Nephron (organoid): ENCODE measurements around the gene NLGN4Y.

ENCODE experiments used
- H3K27ac Mint-ChIP-seq, 3 experiments: 2 replicates each; pipeline ENCODE4 v1.8.0; 2020; ENCODE audit warnings: mixed read lengths in 3 of 3, mild to moderate bottlenecking in 2 of 3, moderate library complexity in 1 of 3
- H3K27me3 Mint-ChIP-seq: 2 replicates; pipeline ENCODE4 v1.8.0; 2021; ENCODE audit warnings: low read depth, mild to moderate bottlenecking, moderate library complexity, mixed read lengths
- H3K36me3 Mint-ChIP-seq: 2 replicates; pipeline ENCODE4 v1.8.0; 2020; ENCODE audit warnings: low read depth, mixed read lengths
- H3K4me1 Mint-ChIP-seq: 2 replicates; pipeline ENCODE4 v1.8.0; 2020; ENCODE audit warnings: mixed read lengths
- H3K4me3 Mint-ChIP-seq, 3 experiments: 2 replicates each; pipeline ENCODE4 v1.8.0; 2020; ENCODE audit warnings: mild to moderate bottlenecking in 3 of 3, mixed read lengths in 3 of 3, moderate library complexity in 2 of 3
- H3K9me3 Mint-ChIP-seq: 2 replicates; pipeline ENCODE4 v1.8.0; 2020; ENCODE audit warnings: mixed read lengths
- CTCF ChIP-seq, 3 experiments: fragments of 200-600 bp; sonication (generic); IDR thresholded peaks; one replicate each; pipeline ENCODE4 v1.5.0; 2021; ENCODE audit warnings: antibody characterized with exemption in 3 of 3; ENCODE audit not compliant: unreplicated experiment in 3 of 3

The NLGN4Y gene

GRCh38 chrY:14679181-14679580 is 154.9 kb downstream of the NLGN4Y start:
- Mint-ChIP-seq H3K9me3 (no peaks in the 10 kb centered on the region), H3K4me3 (no peak overlapping the region), H3K27ac (no peak overlapping the region), H3K4me1 (no peaks in the 10 kb centered on the region), H3K27me3 (no peaks in the 10 kb centered on the region), H3K36me3 (no peaks in the 10 kb centered on the region)
- no peak for TF ChIP-seq CTCF (IDR thresholded peaks at IDR 0.05; ENCODE audit: unreplicated experiment in 3 of 3)

DNA sequence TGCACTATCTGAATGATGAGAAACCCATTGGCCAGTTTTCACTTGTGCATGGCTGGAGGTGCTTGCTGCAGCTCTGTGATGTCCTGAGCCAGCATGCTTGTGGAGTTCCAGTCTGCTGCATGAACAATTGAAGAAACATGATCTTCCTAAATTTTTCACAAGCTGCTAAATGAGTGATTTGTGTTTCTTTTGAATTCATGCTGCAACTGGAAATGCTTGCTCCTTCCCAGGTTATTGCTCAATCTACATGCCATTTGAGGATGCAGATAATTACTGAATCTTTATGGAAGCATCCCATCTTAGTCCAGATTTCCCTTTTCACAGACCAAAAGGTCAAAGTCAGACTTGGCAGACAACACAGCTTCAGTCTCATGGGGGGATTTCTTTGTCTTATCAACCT is 170.2 kb downstream of the NLGN4Y start:
- no peaks in the 10 kb centered on the region for H3K36me3 Mint-ChIP-seq
- TF ChIP-seq CTCF (IDR thresholded peaks at IDR 0.05; ENCODE audit: unreplicated experiment in 3 of 3), result no peak
- no peaks in the 10 kb centered on the region for H3K4me1 Mint-ChIP-seq
- no peaks in the 10 kb centered on the region for H3K27me3 Mint-ChIP-seq
- no peak overlapping the region for H3K4me3 Mint-ChIP-seq
- H3K9me3 Mint-ChIP-seq, result no peaks in the 10 kb centered on the region
- no peak overlapping the region for H3K27ac Mint-ChIP-seq

GRCh38 chrY:14708158-14708557 is 183.8 kb downstream of the NLGN4Y start:
- Mint-ChIP-seq H3K36me3 (no peaks in the 10 kb centered on the region), H3K4me1 (no peaks in the 10 kb centered on the region), H3K27me3 (no peaks in the 10 kb centered on the region), H3K27ac (no peak overlapping the region), H3K9me3 (no peaks in the 10 kb centered on the region), H3K4me3 (no peak overlapping the region)
- no peak for TF ChIP-seq CTCF (IDR thresholded peaks at IDR 0.05; ENCODE audit: unreplicated experiment in 3 of 3)

- Mint-ChIP-seq H3K4me1 (no peaks in the 10 kb centered on the region), H3K27ac (no peak overlapping the region), H3K36me3 (no peaks in the 10 kb centered on the region), H3K27me3 (no peaks in the 10 kb centered on the region), H3K4me3 (no peak overlapping the region), H3K9me3 (no peaks in the 10 kb centered on the region)
- TF ChIP-seq CTCF (IDR thresholded peaks at IDR 0.05; ENCODE audit: unreplicated experiment in 3 of 3), result no peak
Measured at GRCh38 chrY:14741596-14741995, 217.3 kb downstream of the NLGN4Y start.

DNA sequence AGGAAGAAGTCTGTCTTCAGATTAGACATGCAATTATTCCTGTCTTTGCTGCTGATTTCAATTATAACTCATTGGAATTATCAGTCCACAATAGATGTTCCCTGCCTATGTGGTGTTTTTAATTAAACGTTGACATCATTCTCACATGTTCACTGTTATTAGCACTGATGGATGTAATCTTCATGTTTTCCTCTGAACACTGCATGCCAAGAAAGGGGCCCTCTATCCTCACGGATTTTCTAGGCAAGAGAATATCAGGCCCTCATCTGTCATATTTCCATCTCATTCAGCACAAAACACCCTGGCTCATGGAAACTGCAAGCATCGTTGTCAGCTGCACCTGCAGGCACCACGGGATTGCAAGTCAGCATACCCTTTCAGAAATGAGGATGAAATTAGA is 224.0 kb downstream of the NLGN4Y start:
- TF ChIP-seq CTCF (IDR thresholded peaks at IDR 0.05; ENCODE audit: unreplicated experiment in 3 of 3), result no peak
- Mint-ChIP-seq H3K36me3 (no peaks in the 10 kb centered on the region), H3K27me3 (no peaks in the 10 kb centered on the region), H3K27ac (no peak overlapping the region), H3K9me3 (no peaks in the 10 kb centered on the region), H3K4me3 (no peak overlapping the region), H3K4me1 (no peaks in the 10 kb centered on the region)

GRCh38 chrY:14755571-14755970 is 231.2 kb downstream of the NLGN4Y start:
- Mint-ChIP-seq H3K9me3 (no peaks in the 10 kb centered on the region), H3K36me3 (no peaks in the 10 kb centered on the region), H3K4me3 (no peak overlapping the region), H3K27me3 (no peaks in the 10 kb centered on the region), H3K27ac (no peak overlapping the region), H3K4me1 (no peaks in the 10 kb centered on the region)
- no peak for TF ChIP-seq CTCF (IDR thresholded peaks at IDR 0.05; ENCODE audit: unreplicated experiment in 3 of 3)
